ENCODE measurements around the gene PATZ1.

DNA sequence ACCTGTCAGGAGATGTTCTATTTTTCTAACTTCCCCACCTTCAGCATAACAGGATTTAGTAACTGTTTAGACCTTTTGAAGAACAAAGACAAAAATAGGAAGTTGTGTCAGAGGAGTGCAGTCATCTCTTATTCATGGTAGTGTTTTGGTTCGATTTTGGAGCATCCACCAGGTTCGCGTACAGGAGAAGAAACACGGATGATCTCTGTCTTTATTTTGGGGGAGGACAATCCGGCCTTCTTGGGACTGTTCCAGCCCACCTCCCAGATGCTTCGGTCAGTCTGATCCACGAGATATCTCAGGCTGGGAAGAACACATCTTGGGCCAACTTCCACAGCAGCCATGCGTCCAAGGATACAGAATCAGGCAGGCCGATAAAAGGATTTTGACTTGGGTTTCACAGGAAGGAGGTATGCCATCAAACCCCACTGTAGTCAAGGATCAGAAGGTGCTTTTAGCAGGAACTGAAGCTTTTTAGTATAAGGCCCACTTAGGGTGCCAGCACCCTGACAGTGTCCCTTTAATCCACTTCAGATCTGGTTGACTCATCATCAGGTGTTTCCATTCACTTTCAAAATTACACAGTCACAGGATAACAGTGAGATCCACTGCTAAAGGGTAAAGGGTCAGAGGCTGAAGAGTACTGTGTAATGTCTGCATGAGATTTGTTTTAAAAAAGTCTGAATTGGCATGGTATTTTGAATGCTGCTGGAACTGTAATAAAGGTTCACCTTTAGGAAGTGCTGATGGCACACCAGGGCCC lies 16.5 kb downstream of the PATZ1 start:
- no peak for TF ChIP-seq EZH2 (IDR thresholded peaks at IDR 0.05; ENCODE audit: borderline replicate concordance, low read depth, low read length, severe bottlenecking)
- TF ChIP-seq, protein P1, sequence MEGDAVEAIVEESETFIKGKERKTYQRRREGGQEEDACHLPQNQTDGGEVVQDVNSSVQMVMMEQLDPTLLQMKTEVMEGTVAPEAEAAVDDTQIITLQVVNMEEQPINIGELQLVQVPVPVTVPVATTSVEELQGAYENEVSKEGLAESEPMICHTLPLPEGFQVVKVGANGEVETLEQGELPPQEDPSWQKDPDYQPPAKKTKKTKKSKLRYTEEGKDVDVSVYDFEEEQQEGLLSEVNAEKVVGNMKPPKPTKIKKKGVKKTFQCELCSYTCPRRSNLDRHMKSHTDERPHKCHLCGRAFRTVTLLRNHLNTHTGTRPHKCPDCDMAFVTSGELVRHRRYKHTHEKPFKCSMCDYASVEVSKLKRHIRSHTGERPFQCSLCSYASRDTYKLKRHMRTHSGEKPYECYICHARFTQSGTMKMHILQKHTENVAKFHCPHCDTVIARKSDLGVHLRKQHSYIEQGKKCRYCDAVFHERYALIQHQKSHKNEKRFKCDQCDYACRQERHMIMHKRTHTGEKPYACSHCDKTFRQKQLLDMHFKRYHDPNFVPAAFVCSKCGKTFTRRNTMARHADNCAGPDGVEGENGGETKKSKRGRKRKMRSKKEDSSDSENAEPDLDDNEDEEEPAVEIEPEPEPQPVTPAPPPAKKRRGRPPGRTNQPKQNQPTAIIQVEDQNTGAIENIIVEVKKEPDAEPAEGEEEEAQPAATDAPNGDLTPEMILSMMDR (IDR thresholded peaks at IDR 0.05; ENCODE audit: borderline replicate concordance, extremely low read depth, low read length, poor library complexity, severe bottlenecking) = no peak

Measured in DND-41 (cell line).